Mesendoderm (in vitro differentiated cells): Measurements from ENCODE around the gene MAST4.

ENCODE experiments used
- DNase-seq: peaks from one replicate; pipeline ENCODE4 v3.0.0; 2013
- H2AK5ac ChIP-seq: 2 replicates; pipeline ENCODE4 v1.6.1; 2013; ENCODE audit warnings: low read length, inconsistent platforms
- H2BK120ac ChIP-seq: 2 replicates; pipeline ENCODE4 v1.6.1; 2013; ENCODE audit warnings: low read depth, mild to moderate bottlenecking, low read length, moderate library complexity, mixed read lengths
- H2BK15ac ChIP-seq: replicated peaks from 2 replicates; pipeline ENCODE4 v1.6.1; 2013; ENCODE audit warnings: low read depth, mild to moderate bottlenecking, moderate library complexity
- H2BK5ac ChIP-seq: 2 replicates; pipeline ENCODE4 v1.6.1; 2013; ENCODE audit warnings: low read length, inconsistent platforms
- H3K18ac ChIP-seq: 2 replicates; pipeline ENCODE4 v1.6.1; 2013; ENCODE audit warnings: mild to moderate bottlenecking, low read length, mixed read lengths
- H3K23ac ChIP-seq: one replicate; pipeline ENCODE4 v1.6.1; 2013; ENCODE audit warnings: low read length
- H3K27ac ChIP-seq: 2 replicates; pipeline ENCODE4 v1.5.1; 2013; ENCODE audit warnings: low read depth, mild to moderate bottlenecking, inconsistent platforms, low read length, moderate library complexity
- H3K27me3 ChIP-seq: 2 replicates; pipeline ENCODE4 v1.6.1; 2013; ENCODE audit warnings: low read length, control low read depth, mild to moderate bottlenecking, inconsistent platforms; ENCODE audit not compliant: insufficient read depth, poor library complexity
- H3K36me3 ChIP-seq: 2 replicates; pipeline ENCODE4 v1.6.1; 2013; ENCODE audit warnings: low read length, inconsistent platforms; ENCODE audit not compliant: control insufficient read depth, insufficient read depth
- H3K4ac ChIP-seq: one replicate; pipeline ENCODE4 v1.6.1; 2013; ENCODE audit warnings: low read depth, mild to moderate bottlenecking, low read length, moderate library complexity
- H3K4me1 ChIP-seq: 2 replicates; pipeline ENCODE4 v1.6.1; 2013; ENCODE audit warnings: low read depth, low read length, inconsistent platforms; ENCODE audit not compliant: control insufficient read depth
- H3K4me2 ChIP-seq: 2 replicates; pipeline ENCODE4 v1.6.1; 2013; ENCODE audit warnings: low read length
- H3K4me3 ChIP-seq: 2 replicates; pipeline ENCODE4 v1.5.1; 2013; ENCODE audit warnings: mild to moderate bottlenecking, low read length
- H3K56ac ChIP-seq: one replicate; pipeline ENCODE4 v1.6.1; 2013; ENCODE audit warnings: low read length
- H3K79me1 ChIP-seq: 2 replicates; pipeline ENCODE4 v1.6.1; 2013; ENCODE audit warnings: low read length, inconsistent platforms
- H3K79me2 ChIP-seq: 2 replicates; pipeline ENCODE4 v1.6.1; 2013; ENCODE audit warnings: mild to moderate bottlenecking, low read length; ENCODE audit not compliant: control insufficient read depth, insufficient read depth
- H3K9ac ChIP-seq: 2 replicates; pipeline ENCODE4 v1.6.1; 2013; ENCODE audit warnings: low read length, inconsistent platforms
- H4K5ac ChIP-seq: one replicate; pipeline ENCODE4 v1.6.1; 2013; ENCODE audit warnings: low read length
- H4K8ac ChIP-seq: one replicate; pipeline ENCODE4 v1.6.1; 2013; ENCODE audit warnings: low read depth, mild to moderate bottlenecking, control low read depth, low read length, moderate library complexity
- WGBS: extraction: QIAGEN DNeasy Blood & Tissue Kit; methylation state at CpG from one replicate; pipeline ENCODE4 v1.1.7; 2013; ENCODE audit warnings: low lambda C conversion rate, missing lambda C conversion rate; ENCODE audit not compliant: insufficient coverage; ENCODE audit errors: extremely low coverage; 5-methylcytosine and 5-hydroxymethylcytosine counted together

MAST4 gene

DNA sequence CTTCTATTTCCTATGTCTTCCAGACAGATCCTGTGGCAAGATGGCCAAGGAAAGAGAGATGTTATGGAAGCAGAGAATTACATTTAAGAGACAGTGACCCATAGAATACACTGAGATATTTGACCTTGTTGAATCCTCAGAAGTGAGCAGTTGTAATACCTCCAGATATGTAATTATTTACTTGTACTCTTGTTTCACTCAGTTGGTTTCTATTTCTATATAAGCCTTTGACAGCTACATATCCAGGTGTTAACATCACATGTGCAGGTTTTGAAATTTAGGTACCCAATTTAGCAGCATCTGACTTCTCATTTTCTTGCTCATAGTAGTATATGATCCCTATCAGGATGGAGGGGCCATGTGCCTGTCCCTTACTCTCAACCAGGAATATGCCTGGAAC lies 330.9 kb downstream of the MAST4 start:
- Histone ChIP-seq H2BK15ac (no peak overlapping the region), H2BK5ac (no peak overlapping the region), H3K4ac (no peak overlapping the region), H3K23ac (no peak overlapping the region), H3K27ac (no peak overlapping the region), H3K56ac (no peak overlapping the region), H3K79me2 (no peaks in the 10 kb centered on the region), H3K36me3 (no peaks in the 10 kb centered on the region), H4K8ac (no peak overlapping the region), H3K27me3 (peaks cover 1% of the 10 kb centered on the region), H3K4me1 (no peaks in the 10 kb centered on the region), H3K4me3 (no peak overlapping the region), H2AK5ac (no peak overlapping the region), H3K79me1 (no peaks in the 10 kb centered on the region), H3K9ac (no peak overlapping the region), H3K18ac (no peak overlapping the region), H2BK120ac (no peak overlapping the region), H3K4me2 (no peak overlapping the region), H4K5ac (no peak overlapping the region)
- no peak for DNase-seq

DNA sequence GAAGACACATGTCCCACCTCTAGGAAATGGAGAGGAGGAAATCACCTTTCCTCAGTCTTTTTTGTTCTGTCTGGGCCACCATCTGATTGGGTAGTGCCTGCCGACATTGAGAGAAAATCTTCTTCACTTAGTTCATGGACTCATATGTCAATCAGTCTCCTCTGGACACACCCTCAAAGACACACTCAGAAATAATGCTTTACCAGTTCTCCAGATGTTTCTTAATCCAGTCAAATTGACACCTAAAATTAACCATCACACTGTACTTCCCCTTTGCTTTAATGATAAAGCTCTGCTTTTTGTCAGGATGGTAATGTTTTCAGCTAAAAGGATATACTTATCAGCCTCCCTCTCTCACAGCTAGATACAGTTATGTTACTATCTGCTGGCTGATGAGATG lies 333.1 kb downstream of the MAST4 start:
- H3K36me3 ChIP-seq, result no peaks in the 10 kb centered on the region
- no peak overlapping the region for H3K4me2 ChIP-seq
- H3K79me1 ChIP-seq, result no peaks in the 10 kb centered on the region
- H3K4ac ChIP-seq, result no peak overlapping the region
- H2AK5ac ChIP-seq, result no peak overlapping the region
- no peaks in the 10 kb centered on the region for H3K79me2 ChIP-seq
- no peak overlapping the region for H4K5ac ChIP-seq
- H2BK5ac ChIP-seq, result no peak overlapping the region
- no peaks in the 10 kb centered on the region for H3K27me3 ChIP-seq
- peak; percentile 14 for DNase-seq
- H4K8ac ChIP-seq, result no peak overlapping the region
- H2BK120ac ChIP-seq, result no peak overlapping the region
- H3K9ac ChIP-seq, result no peak overlapping the region
- H2BK15ac ChIP-seq, result no peak overlapping the region
- no peak overlapping the region for H3K23ac ChIP-seq
- no peak overlapping the region for H3K27ac ChIP-seq
- H3K4me1 ChIP-seq, result no peaks in the 10 kb centered on the region
- H3K4me3 ChIP-seq, result no peak overlapping the region
- H3K18ac ChIP-seq, result no peak overlapping the region
- H3K56ac ChIP-seq, result no peak overlapping the region
- WGBS, result no CpG with 5 or more reads among the region's 1 CpG

DNA sequence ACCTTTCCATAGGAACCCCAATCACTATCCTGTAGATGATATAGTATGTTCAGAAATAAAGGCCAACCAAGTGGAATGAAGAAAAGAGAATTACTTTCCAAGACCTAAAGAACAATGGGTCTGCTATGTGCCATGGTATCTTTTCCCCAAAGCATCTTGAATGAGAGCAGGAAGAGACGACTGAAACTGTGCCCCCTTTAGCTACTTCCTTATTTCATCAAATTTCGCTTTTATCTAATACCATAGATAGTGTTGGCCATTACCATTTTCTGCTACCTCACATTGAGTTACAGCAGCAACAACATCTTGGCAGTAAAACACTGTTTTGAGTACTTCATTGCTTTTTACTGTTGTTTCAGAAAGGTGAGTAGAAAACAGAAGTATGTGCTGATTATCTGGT lies 333.8 kb downstream of the MAST4 start:
- no peak overlapping the region for H4K8ac ChIP-seq
- H3K36me3 ChIP-seq, result no peaks in the 10 kb centered on the region
- no peak overlapping the region for H2BK15ac ChIP-seq
- no CpG with 5 or more reads among the region's 2 CpGs for WGBS
- no peak overlapping the region for H3K18ac ChIP-seq
- no peak overlapping the region for H3K4me2 ChIP-seq
- no peak overlapping the region for H3K56ac ChIP-seq
- H2BK5ac ChIP-seq, result no peak overlapping the region
- H3K27me3 ChIP-seq, result no peaks in the 10 kb centered on the region
- no peak overlapping the region for H2BK120ac ChIP-seq
- no peak overlapping the region for H3K9ac ChIP-seq
- no peaks in the 10 kb centered on the region for H3K79me2 ChIP-seq
- no peak for DNase-seq
- no peak overlapping the region for H3K23ac ChIP-seq
- H3K27ac ChIP-seq, result no peak overlapping the region
- no peaks in the 10 kb centered on the region for H3K79me1 ChIP-seq
- no peaks in the 10 kb centered on the region for H3K4me1 ChIP-seq
- no peak overlapping the region for H2AK5ac ChIP-seq
- no peak overlapping the region for H3K4ac ChIP-seq
- H4K5ac ChIP-seq, result no peak overlapping the region
- no peak overlapping the region for H3K4me3 ChIP-seq

DNA sequence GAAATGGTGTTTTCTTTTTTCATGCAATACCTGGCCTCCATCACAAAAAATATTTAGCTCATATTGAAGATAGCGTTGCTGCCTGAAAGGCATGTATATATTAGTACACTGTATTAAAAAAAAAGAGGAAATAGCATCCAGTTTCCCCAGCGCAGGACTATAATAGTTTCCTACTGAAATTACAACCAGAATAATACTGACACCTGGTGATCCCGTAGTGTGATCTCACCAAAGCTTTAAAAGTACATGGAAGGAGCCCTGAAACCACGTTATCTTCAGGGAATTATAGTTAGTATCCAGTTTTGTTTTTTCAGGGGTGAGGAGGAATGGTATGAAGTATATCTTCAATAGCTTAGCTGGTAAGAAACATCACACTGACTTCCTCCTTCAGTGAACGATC lies 335.5 kb downstream of the MAST4 start:
- Histone ChIP-seq H3K9ac (no peak overlapping the region), H3K18ac (no peak overlapping the region), H3K27me3 (no peaks in the 10 kb centered on the region), H3K23ac (no peak overlapping the region), H3K4me2 (no peak overlapping the region), H2AK5ac (no peak overlapping the region), H2BK15ac (no peak overlapping the region), H3K79me1 (no peaks in the 10 kb centered on the region), H3K27ac (no peak overlapping the region), H4K8ac (no peak overlapping the region), H2BK5ac (no peak overlapping the region), H2BK120ac (no peak overlapping the region), H3K4me1 (no peaks in the 10 kb centered on the region), H3K79me2 (no peaks in the 10 kb centered on the region), H3K4ac (no peak overlapping the region), H3K56ac (no peak overlapping the region), H3K36me3 (no peaks in the 10 kb centered on the region), H4K5ac (no peak overlapping the region), H3K4me3 (no peak overlapping the region)
- no peak for DNase-seq
- no CpG with 5 or more reads among the region's 5 CpGs for WGBS

DNA sequence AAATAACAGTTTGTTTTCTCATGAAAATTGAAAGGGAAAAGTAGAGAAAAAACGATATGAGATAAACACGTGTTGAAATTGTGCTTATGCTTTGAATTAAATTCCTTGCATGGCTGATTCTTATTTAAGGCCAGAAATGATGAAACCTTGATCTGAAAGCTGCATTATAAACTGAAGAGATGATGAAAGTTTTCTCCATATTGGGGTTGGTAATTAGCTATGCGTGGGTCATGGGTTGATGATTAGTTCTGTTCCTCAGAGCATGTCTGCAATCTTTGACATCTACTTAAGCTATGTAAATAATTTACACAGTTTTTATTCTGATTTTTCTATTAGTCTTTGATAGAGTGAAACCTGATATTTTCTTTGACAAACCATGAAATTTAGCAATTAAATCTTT lies 336.3 kb downstream of the MAST4 start:
- Histone ChIP-seq H3K4me3 (no peak overlapping the region), H4K8ac (no peak overlapping the region), H2BK5ac (no peak overlapping the region), H3K56ac (no peak overlapping the region), H3K4ac (no peak overlapping the region), H4K5ac (no peak overlapping the region), H3K18ac (no peak overlapping the region), H3K9ac (no peak overlapping the region), H3K4me1 (no peaks in the 10 kb centered on the region), H3K27me3 (no peaks in the 10 kb centered on the region), H2AK5ac (no peak overlapping the region), H3K23ac (no peak overlapping the region), H3K27ac (no peak overlapping the region), H3K79me2 (no peaks in the 10 kb centered on the region), H3K4me2 (no peak overlapping the region), H3K36me3 (no peaks in the 10 kb centered on the region), H2BK15ac (no peak overlapping the region), H2BK120ac (no peak overlapping the region), H3K79me1 (no peaks in the 10 kb centered on the region)
- DNase-seq, result no peak
- 100% methylated on average over 1 of the region's 3 CpGs for WGBS

DNA sequence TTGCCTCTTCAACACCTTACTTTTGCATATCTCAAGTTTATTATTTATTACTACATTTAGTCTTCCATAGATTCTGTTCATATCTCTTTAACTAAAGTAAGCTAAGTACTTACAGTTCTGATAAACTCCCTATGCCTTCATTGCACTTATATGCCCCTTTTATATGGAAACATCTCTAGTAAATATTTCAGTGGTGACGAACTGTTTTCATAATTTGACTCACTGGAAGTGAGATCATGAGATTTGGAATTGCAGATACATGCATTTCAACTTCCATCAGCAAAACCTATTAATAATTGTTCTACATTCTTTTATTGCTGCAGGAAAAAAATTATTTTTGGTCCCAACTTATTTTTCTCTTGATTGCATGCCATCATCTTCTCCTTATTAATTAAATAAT lies 336.9 kb downstream of the MAST4 start:
- Histone ChIP-seq H2AK5ac (no peak overlapping the region), H4K8ac (no peak overlapping the region), H3K4me3 (no peak overlapping the region), H4K5ac (no peak overlapping the region), H3K36me3 (no peaks in the 10 kb centered on the region), H3K4me1 (no peaks in the 10 kb centered on the region), H3K79me1 (no peaks in the 10 kb centered on the region), H3K56ac (no peak overlapping the region), H3K79me2 (no peaks in the 10 kb centered on the region), H2BK5ac (no peak overlapping the region), H2BK15ac (no peak overlapping the region), H3K9ac (no peak overlapping the region), H3K4me2 (no peak overlapping the region), H3K4ac (no peak overlapping the region), H2BK120ac (no peak overlapping the region), H3K18ac (no peak overlapping the region), H3K27me3 (no peaks in the 10 kb centered on the region), H3K27ac (no peak overlapping the region), H3K23ac (no peak overlapping the region)
- DNase-seq, result no peak
- WGBS, result no CpG with 5 or more reads among the region's 1 CpG
